Measurements from ENCODE around the gene WDR55. TPM values are rescaled to one million over a fixed set of nuclear protein-coding genes. Genes with fewer than 3 reads are reported as not detected.
"Not testable (repeated sequence)": the region's sequence is repeated elsewhere in the genome, so short reads cannot be mapped to it uniquely, and the experiment has no call there.

Gene WDR55
- total RNA-seq, 1 donor from 2014 or later = 10.1 TPM

GRCh38 chr5:140664030-140664358, 710 bp upstream of the WDR55 start:
- H3K4me3 ChIP-seq = peak overlapping the region; percentile 59 to 81
- TF ChIP-seq CTCF (IDR thresholded peaks at IDR 0.05) = no peak
- intact Hi-C loops (cut with DNase I) = loop anchor here (1.0 to 5.0 kb wide), 5 partner anchors 17 to 263 kb away; partner anchors contain the start of genes ANKHD1, EIF4EBP3, IK and NDUFA2
- H3K27ac ChIP-seq = peak overlapping the region; percentile 88 to 89
- no peak for DNase-seq (ENCODE audit: low spot score in 2 of 2)
- no peaks in the 10 kb centered on the region for H3K9me3 ChIP-seq
- H3K4me1 ChIP-seq = peaks cover 5 to 8% of the 10 kb centered on the region in 2 donors
- H3K27me3 ChIP-seq = no peaks in the 10 kb centered on the region
- H3K36me3 ChIP-seq = peaks cover 47 to 55% of the 10 kb centered on the region in 2 donors

- H3K9me3 ChIP-seq; H3K27me3 ChIP-seq; H3K27ac ChIP-seq; H3K4me1 ChIP-seq; H3K4me3 ChIP-seq; intact Hi-C loops (cut with DNase I): not testable (repeated sequence)
- H3K36me3 ChIP-seq = peaks cover 49 to 75% of the 10 kb centered on the region in 2 donors
- peak in 1 of 2 donors; percentile 44 for DNase-seq (ENCODE audit: low spot score in 2 of 2)
These were observed 6.3 kb downstream of the WDR55 start for GRCh38 chr5:140671035-140671434.

- intact Hi-C loops (cut with DNase I) = no loop called here
- H3K27me3 ChIP-seq = no peaks in the 10 kb centered on the region
- no peak overlapping the region for H3K27ac ChIP-seq
- peak in 1 of 2 donors; percentile 58 for DNase-seq (ENCODE audit: low spot score in 2 of 2)
- TF ChIP-seq CTCF (IDR thresholded peaks at IDR 0.05) = no peak
- no peaks in the 10 kb centered on the region for H3K4me1 ChIP-seq
- H3K4me3 ChIP-seq = no peak overlapping the region
- H3K36me3 ChIP-seq = peaks cover 54 to 80% of the 10 kb centered on the region in 2 donors
- H3K9me3 ChIP-seq = no peaks in the 10 kb centered on the region
These were observed 6.9 kb downstream of the WDR55 start for GRCh38 chr5:140671472-140672125.

- H3K27me3 ChIP-seq = no peaks in the 10 kb centered on the region
- no peak for TF ChIP-seq CTCF (IDR thresholded peaks at IDR 0.05)
- no peaks in the 10 kb centered on the region for H3K4me1 ChIP-seq
- no peak overlapping the region for H3K27ac ChIP-seq
- intact Hi-C loops (cut with DNase I) = no loop called here
- no peaks in the 10 kb centered on the region for H3K9me3 ChIP-seq
- H3K4me3 ChIP-seq = peak overlapping the region; percentile 13 to 36
- peak in 1 of 2 donors; percentile 56 for DNase-seq (ENCODE audit: low spot score in 2 of 2)
- H3K36me3 ChIP-seq = peaks cover 65 to 86% of the 10 kb centered on the region in 2 donors
These were observed 7.9 kb downstream of the WDR55 start for GRCh38 chr5:140672455-140673186.

GRCh38 chr5:140673187-140673976, 8.7 kb downstream of the WDR55 start, which contains the start of gene DND1:
DND1 (minus strand) TSS chr5:140673576; CDS start chr5:140673542, 34 bp downstream.
- no peak for TF ChIP-seq CTCF (IDR thresholded peaks at IDR 0.05)
- intact Hi-C loops (cut with DNase I) = no loop called here
- H3K36me3 ChIP-seq = peaks cover 61 to 86% of the 10 kb centered on the region in 2 donors
- no peaks in the 10 kb centered on the region for H3K9me3 ChIP-seq
- no peaks in the 10 kb centered on the region for H3K4me1 ChIP-seq
- peak in 1 of 2 donors; percentile 63 for DNase-seq (ENCODE audit: low spot score in 2 of 2)
- no peaks in the 10 kb centered on the region for H3K27me3 ChIP-seq
- peak within 1 kb of the TSS; percentile 13 to 36 for H3K4me3 ChIP-seq
- no peak within 1 kb of the TSS for H3K27ac ChIP-seq
